AG04450 (cell line): ENCODE measurements around the gene MED27. TPM values are rescaled to one million over a fixed set of nuclear protein-coding genes. Genes with fewer than 3 reads are reported as not detected.

ENCODE experiments used
- CTCF ChIA-PET: fragments of 300-600, 350-600 bp; formaldehyde crosslinking; extraction: SDS; loops from one replicate; lab custom pipeline; 2022; ENCODE audit warnings: antibody characterized with exemption, inconsistent platforms; lab: Charles Lee
- POLR2A ChIA-PET: fragments of 350-600 bp; formaldehyde crosslinking; extraction: SDS; loops from one replicate; lab custom pipeline; 2021; ENCODE audit warnings: antibody characterized with exemption, inconsistent platforms; lab: Yijun Ruan, JAX
- DNase-seq: peaks from one replicate; pipeline ENCODE4 v3.0.0-alpha.2; 2011; ENCODE audit warnings: low read depth, low spot score
- H3K27ac ChIP-seq: one replicate; pipeline ENCODE4 v1.5.1; 2012; ENCODE audit warnings: low read depth, low read length, control low read depth
- H3K27me3 ChIP-seq: one replicate; pipeline ENCODE4 v1.6.0; 2012; ENCODE audit warnings: low read length; ENCODE audit not compliant: control insufficient read depth, insufficient read depth
- H3K4me3 ChIP-seq: 2 replicates; pipeline ENCODE4 v1.5.1; 2011; ENCODE audit warnings: mild to moderate bottlenecking, low read depth, low read length, control low read depth
- H3K9me3 ChIP-seq: 2 replicates; pipeline ENCODE4 v1.5.1; 2012; ENCODE audit warnings: low read length; ENCODE audit not compliant: control insufficient read depth, insufficient read depth
- polyA plus RNA-seq: library from polyadenylated mRNA; depleted of rRNA; stranded (reverse); fragments of >200 nt; gene quantifications from 2 replicates; pipeline ENCODE4 v1.2.3, GENCODE V29; 2011
- TF ChIP-seq, protein P1 (sequence below): IDR thresholded peaks from 2 replicates; pipeline ENCODE4 v1.5.1; 2011; ENCODE audit warnings: low read depth, low read length, control low read depth, inconsistent platforms

MED27 gene
- polyA plus RNA-seq, 1 experiment = 36.6 TPM

DNA sequence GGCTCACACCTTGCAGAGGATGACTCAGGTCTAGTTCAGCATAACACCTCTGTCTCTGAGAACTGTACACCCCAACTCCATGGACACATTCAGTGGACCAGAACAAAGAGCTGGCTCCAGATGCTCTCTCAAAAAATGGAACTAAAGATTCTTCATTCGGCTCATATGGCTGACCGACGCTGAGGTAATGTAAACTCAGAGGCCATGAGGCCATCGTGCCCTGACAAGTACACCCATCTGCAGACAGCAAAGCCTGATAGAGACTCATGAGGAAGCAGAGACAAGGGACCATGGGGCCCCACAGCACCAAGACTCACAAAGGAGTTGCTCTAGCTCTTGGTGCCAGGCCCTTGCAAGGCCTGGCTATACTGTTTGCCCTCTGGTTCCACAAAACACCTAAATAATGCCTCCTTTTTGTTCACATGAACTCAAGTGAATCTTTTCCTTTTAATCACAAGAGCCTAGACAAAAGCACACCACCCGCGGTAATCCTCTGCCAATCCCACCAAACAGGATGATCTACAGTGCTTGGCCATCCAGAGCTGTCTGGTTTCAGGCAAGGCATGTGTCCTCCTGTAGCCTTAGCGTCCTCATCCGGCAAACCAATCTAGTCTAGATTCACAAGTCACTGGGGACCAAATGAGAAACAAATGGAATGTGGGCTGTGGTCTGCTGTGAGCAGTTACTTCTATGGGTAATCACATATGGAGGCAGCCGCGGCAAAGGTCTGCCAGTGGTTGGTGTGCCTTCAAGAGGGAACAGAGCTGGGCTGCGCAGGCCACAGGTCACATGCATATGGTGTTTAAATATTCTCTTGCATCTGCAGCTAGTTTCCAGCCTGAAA lies 22.7 kb downstream of the MED27 start:
- CTCF ChIA-PET = no interaction called here
- Histone ChIP-seq H3K27ac (no peak overlapping the region), H3K4me3 (no peak overlapping the region), H3K27me3 (no peaks in the 10 kb centered on the region), H3K9me3 (peaks cover 4% of the 10 kb centered on the region; the same call in 1 of the 2 replicates)
- TF ChIP-seq, protein P1, sequence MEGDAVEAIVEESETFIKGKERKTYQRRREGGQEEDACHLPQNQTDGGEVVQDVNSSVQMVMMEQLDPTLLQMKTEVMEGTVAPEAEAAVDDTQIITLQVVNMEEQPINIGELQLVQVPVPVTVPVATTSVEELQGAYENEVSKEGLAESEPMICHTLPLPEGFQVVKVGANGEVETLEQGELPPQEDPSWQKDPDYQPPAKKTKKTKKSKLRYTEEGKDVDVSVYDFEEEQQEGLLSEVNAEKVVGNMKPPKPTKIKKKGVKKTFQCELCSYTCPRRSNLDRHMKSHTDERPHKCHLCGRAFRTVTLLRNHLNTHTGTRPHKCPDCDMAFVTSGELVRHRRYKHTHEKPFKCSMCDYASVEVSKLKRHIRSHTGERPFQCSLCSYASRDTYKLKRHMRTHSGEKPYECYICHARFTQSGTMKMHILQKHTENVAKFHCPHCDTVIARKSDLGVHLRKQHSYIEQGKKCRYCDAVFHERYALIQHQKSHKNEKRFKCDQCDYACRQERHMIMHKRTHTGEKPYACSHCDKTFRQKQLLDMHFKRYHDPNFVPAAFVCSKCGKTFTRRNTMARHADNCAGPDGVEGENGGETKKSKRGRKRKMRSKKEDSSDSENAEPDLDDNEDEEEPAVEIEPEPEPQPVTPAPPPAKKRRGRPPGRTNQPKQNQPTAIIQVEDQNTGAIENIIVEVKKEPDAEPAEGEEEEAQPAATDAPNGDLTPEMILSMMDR = no peak
- no peak for DNase-seq
- POLR2A ChIA-PET = no interaction called here

DNA sequence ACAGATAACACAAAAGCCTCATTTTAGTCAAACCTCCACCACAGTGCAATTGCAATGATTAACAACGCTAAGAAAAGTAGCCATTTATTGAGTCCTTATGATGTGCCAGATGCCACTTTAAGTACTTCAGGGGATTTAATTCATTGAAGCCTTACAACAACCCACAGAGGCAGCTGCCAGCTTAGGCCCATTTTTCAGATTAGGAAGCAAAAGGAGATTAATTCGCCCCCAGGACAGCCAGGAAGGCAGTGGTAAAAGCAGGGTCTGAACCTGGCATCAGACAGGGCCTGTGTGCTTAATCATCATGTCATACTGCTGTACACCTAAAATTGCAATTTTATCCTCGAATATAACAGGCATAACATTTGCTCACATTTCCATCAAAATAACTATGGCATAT lies 23.9 kb downstream of the MED27 start:
- peaks cover 4% of the 10 kb centered on the region; the same call in 1 of the 2 replicates for H3K9me3 ChIP-seq
- DNase-seq = no peak
- no peak overlapping the region for H3K27ac ChIP-seq
- ChIA-PET CTCF (interaction anchor here (0.6 kb wide), 1 partner anchor 76 kb away, joined by 5 read pairs; no protein-coding TSS in a partner anchor), POLR2A (no interaction called here)
- H3K4me3 ChIP-seq = no peak overlapping the region
- TF ChIP-seq, protein P1 = no peak
- no peaks in the 10 kb centered on the region for H3K27me3 ChIP-seq

DNA sequence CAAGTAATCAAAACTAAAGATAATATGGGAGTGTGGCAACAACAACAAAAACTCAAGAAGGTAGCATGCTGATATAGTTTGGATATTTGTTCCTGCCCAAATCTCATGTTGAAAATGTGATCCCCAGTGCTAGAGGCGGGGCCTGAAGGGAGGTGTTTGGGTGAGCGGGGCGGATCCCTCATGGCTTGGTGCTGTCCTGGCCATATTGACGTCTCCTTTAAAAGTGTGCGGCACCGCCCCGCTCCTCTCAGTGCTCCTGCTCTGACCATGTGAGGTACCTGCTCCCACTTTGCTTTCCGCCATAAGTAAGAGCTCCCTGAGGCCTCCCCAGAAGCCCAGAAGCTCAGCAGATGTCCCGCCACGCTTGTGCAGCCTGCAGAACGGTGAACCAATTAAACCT lies 25.6 kb downstream of the MED27 start:
- TF ChIP-seq, protein P1 = no peak
- Histone ChIP-seq H3K4me3 (no peak overlapping the region), H3K27ac (no peak overlapping the region), H3K9me3 (no peaks in the 10 kb centered on the region), H3K27me3 (no peaks in the 10 kb centered on the region)
- no peak for DNase-seq
- ChIA-PET POLR2A (no interaction called here), CTCF (no interaction called here)

DNA sequence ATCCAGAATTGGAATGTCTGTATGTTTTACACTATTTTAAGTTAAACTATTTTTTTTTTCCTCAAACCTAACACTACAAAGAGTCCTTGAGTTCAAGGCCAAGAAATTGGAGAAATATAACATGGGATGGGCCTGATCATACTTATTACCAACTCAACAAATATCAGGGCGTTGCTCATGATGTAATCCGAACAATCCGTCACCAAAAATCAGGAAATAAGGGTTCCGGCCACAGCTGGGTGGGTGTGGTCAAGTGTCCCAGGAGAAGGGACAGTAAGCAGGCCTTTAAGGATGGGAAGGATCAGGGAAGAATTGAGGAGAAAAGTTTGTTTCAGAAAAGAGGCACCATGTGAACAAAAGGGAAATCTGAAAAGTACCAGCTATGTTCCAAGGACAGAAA lies 29.8 kb downstream of the MED27 start:
- Histone ChIP-seq H3K27me3 (no peaks in the 10 kb centered on the region), H3K27ac (no peak overlapping the region), H3K9me3 (no peaks in the 10 kb centered on the region), H3K4me3 (no peak overlapping the region)
- ChIA-PET CTCF (no interaction called here), POLR2A (interaction anchor here (0.6 kb wide), 1 partner anchor 769 kb away, joined by 3 read pairs; no protein-coding TSS in a partner anchor)
- DNase-seq = no peak
- TF ChIP-seq, protein P1 = no peak

DNA sequence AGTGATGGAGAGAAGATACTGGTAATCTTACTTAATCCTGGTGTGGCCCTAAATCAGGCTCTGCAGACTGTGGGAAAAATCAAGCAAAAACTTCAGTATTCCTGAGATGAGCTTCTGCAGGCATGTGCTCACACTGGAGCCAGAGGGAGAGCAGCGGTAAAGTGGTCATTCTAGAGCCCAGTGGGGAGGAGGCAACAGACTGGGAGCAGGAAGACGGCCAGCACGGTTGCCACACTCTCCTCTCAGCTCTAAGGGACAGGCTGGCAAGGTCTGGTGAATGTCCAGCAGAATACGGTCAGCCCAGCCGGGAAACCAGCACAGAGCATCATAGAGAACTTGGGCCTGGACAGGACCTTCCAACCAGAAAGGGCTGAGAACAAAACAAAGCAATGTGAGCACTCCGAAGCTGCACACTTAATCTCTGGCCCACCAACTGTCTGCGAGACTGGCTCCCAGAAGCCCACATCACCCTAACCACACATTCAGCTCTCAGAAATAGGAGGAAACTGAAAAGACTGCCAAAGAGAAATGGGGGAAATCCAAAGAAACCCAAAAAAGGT lies 30.3 kb downstream of the MED27 start:
- H3K27ac ChIP-seq = no peak overlapping the region
- H3K9me3 ChIP-seq = no peaks in the 10 kb centered on the region
- no peaks in the 10 kb centered on the region for H3K27me3 ChIP-seq
- TF ChIP-seq, protein P1 = no peak
- ChIA-PET POLR2A (no interaction called here), CTCF (no interaction called here)
- DNase-seq = no peak
- H3K4me3 ChIP-seq = no peak overlapping the region
